Peyer's patch (tissue), 4 donors: Measurements from ENCODE around the gene ARHGAP20. TPM values are rescaled to one million over a fixed set of nuclear protein-coding genes. Genes with fewer than 3 reads are reported as not detected.

Source experiments
- DNase-seq, 3 donors: peaks; one replicate each; pipeline ENCODE4 v3.0.0-alpha.2; 2017 to 2019
- H3K27ac ChIP-seq, 4 donors: fragments of 200-600 bp; sonication (generic); one replicate each; pipeline ENCODE4 v1.5.1; 2016 to 2019
- H3K27me3 ChIP-seq, 2 donors: fragments of 200-600 bp; sonication (generic); one replicate each; pipeline ENCODE4 v1.5.1; 2019
- H3K36me3 ChIP-seq, 3 donors: fragments of 200-600 bp; sonication (generic); one replicate each; pipeline ENCODE4 v1.5.1; 2016 to 2019
- H3K4me1 ChIP-seq, 4 donors: fragments of 200-600 bp; sonication (generic); one replicate each; pipeline ENCODE4 v1.5.1; 2016 to 2019
- H3K4me3 ChIP-seq, 4 donors: fragments of 200-600 bp; sonication (generic); 1 replicate in 3 of 4; 2 replicates in 1 of 4; pipeline ENCODE4 v1.5.1; 2016 to 2019; ENCODE audit warnings: mild to moderate bottlenecking in 1 of 4
- H3K9me3 ChIP-seq, 4 donors: fragments of 200-600 bp; sonication (generic); one replicate each; pipeline ENCODE4 v1.5.1; 2016 to 2019; ENCODE audit warnings: mild to moderate bottlenecking in 1 of 4
- CTCF ChIP-seq, 6 experiments: fragments of 450-650 bp in 4 of 6; fragments of 200-600 bp in 2 of 6; sonication (generic) in 1 of 6; IDR thresholded peaks; one replicate each; pipeline ENCODE4 v1.5.1; 2017 to 2019; ENCODE audit warnings: antibody characterized with exemption in 6 of 6, mild to moderate bottlenecking in 3 of 6, moderate library complexity in 1 of 6
- POLR2A ChIP-seq, 2 donors: fragments of 450-650 bp; IDR thresholded peaks; one replicate each; pipeline ENCODE4 v1.5.1; 2017; ENCODE audit warnings: antibody characterized with exemption in 2 of 2, mild to moderate bottlenecking in 2 of 2, moderate library complexity in 2 of 2
- total RNA-seq, 4 donors: library from RNA; depleted of rRNA; stranded (reverse); fragments of >200 nt; gene quantifications; one replicate each; pipeline ENCODE4 v1.1.0, GENCODE V29; 2016

The ARHGAP20 gene
- total RNA-seq, 4 donors from 2014 or later = 1.8 to 9.9 (median 2.3) TPM

- Histone ChIP-seq H3K4me1 (peaks cover 0 to 5% (median 0%) of the 10 kb centered on the region in 4 donors), H3K4me3 (no peak overlapping the region), H3K27ac (no peak overlapping the region), H3K36me3 (no peaks in the 10 kb centered on the region), H3K9me3 (peaks cover 0 to 5% (median 0%) of the 10 kb centered on the region in 4 donors), H3K27me3 (no peaks in the 10 kb centered on the region)
- DNase-seq = no peak
- TF ChIP-seq POLR2A (IDR thresholded peaks at IDR 0.05) (no peak), CTCF (IDR thresholded peaks at IDR 0.05) (no peak)
These were observed 44.8 kb upstream of the ARHGAP20 start for GRCh38 chr11:110757066-110757465.

- TF ChIP-seq POLR2A (IDR thresholded peaks at IDR 0.05) = no peak
- no peak for TF ChIP-seq CTCF (IDR thresholded peaks at IDR 0.05)
- H3K36me3 ChIP-seq = no peaks in the 10 kb centered on the region
- H3K9me3 ChIP-seq = peaks cover 0 to 5% (median 0%) of the 10 kb centered on the region in 4 donors
- no peaks in the 10 kb centered on the region for H3K27me3 ChIP-seq
- no peak overlapping the region for H3K27ac ChIP-seq
- peaks cover 0 to 5% (median 0%) of the 10 kb centered on the region in 4 donors for H3K4me1 ChIP-seq
- DNase-seq = no peak
- no peak overlapping the region for H3K4me3 ChIP-seq
These were observed 43.7 kb upstream of the ARHGAP20 start for GRCh38 chr11:110755941-110756340.

GRCh38 chr11:110752890-110753289 lies 40.7 kb upstream of the ARHGAP20 start:
- no peaks in the 10 kb centered on the region for H3K36me3 ChIP-seq

GRCh38 chr11:110750100-110750499 lies 37.9 kb upstream of the ARHGAP20 start:
- no peaks in the 10 kb centered on the region for H3K4me1 ChIP-seq
- no peaks in the 10 kb centered on the region for H3K27me3 ChIP-seq
- H3K9me3 ChIP-seq = peaks cover 0 to 5% (median 0%) of the 10 kb centered on the region in 4 donors
- H3K36me3 ChIP-seq = no peaks in the 10 kb centered on the region
- no peak overlapping the region for H3K4me3 ChIP-seq
- no peak for DNase-seq
- no peak overlapping the region for H3K27ac ChIP-seq
- TF ChIP-seq POLR2A (IDR thresholded peaks at IDR 0.05) = no peak
- TF ChIP-seq CTCF (IDR thresholded peaks at IDR 0.05) = no peak

More at GRCh38 chr11:110752890-110753289, 40.7 kb upstream of the ARHGAP20 start:
- no peak overlapping the region for H3K27ac ChIP-seq
- no peak for TF ChIP-seq POLR2A (IDR thresholded peaks at IDR 0.05)
- no peak for TF ChIP-seq CTCF (IDR thresholded peaks at IDR 0.05)
- H3K9me3 ChIP-seq = peaks cover 0 to 5% (median 0%) of the 10 kb centered on the region in 4 donors
- no peak for DNase-seq
- no peaks in the 10 kb centered on the region for H3K27me3 ChIP-seq
- no peak overlapping the region for H3K4me3 ChIP-seq
- H3K4me1 ChIP-seq = no peaks in the 10 kb centered on the region

GRCh38 chr11:110747531-110747930 lies 35.3 kb upstream of the ARHGAP20 start:
- Histone ChIP-seq H3K27me3 (no peaks in the 10 kb centered on the region), H3K4me3 (no peak overlapping the region), H3K9me3 (no peaks in the 10 kb centered on the region), H3K36me3 (no peaks in the 10 kb centered on the region), H3K4me1 (no peaks in the 10 kb centered on the region), H3K27ac (no peak overlapping the region)
- no peak for DNase-seq
- TF ChIP-seq POLR2A (IDR thresholded peaks at IDR 0.05) (no peak), CTCF (IDR thresholded peaks at IDR 0.05) (no peak)

- no peaks in the 10 kb centered on the region for H3K27me3 ChIP-seq
- H3K27ac ChIP-seq = no peak overlapping the region
- TF ChIP-seq CTCF (IDR thresholded peaks at IDR 0.05) (no peak), POLR2A (IDR thresholded peaks at IDR 0.05) (no peak)
- H3K36me3 ChIP-seq = no peaks in the 10 kb centered on the region
- H3K4me1 ChIP-seq = no peaks in the 10 kb centered on the region
- H3K9me3 ChIP-seq = no peaks in the 10 kb centered on the region
- no peak for DNase-seq
- no peak overlapping the region for H3K4me3 ChIP-seq
These were observed 26.4 kb upstream of the ARHGAP20 start for GRCh38 chr11:110738641-110739040.
